HepG2 (cell line): Measurements from ENCODE around the gene DNAJC5. TPM values are rescaled to one million over a fixed set of nuclear protein-coding genes. Genes with fewer than 3 reads are reported as not detected.

ENCODE experiments used
- ARNTL ChIP-seq: sonication (generic); formaldehyde crosslinking; IDR thresholded peaks from 2 replicates; pipeline ENCODE4 v1.4.0; 2020; ENCODE audit warnings: mild to moderate bottlenecking, missing genetic modification reagents
- ASH2L ChIP-seq: fragments of 300-600, 200-600 bp; sonication (generic); IDR thresholded peaks from 2 replicates; pipeline ENCODE4 v1.7.0; 2017; ENCODE audit warnings: low read depth, mild to moderate bottlenecking, moderate library complexity, mixed read lengths, low read length; ENCODE audit not compliant: insufficient read length
- BORCS8-MEF2B ChIP-seq: sonication (generic); formaldehyde crosslinking; IDR thresholded peaks from 2 replicates; pipeline ENCODE4 v1.8.0; 2022; ENCODE audit warnings: mild to moderate bottlenecking, missing genetic modification reagents
- DNMT1 ChIP-seq: sonication (generic); formaldehyde crosslinking; IDR thresholded peaks from 2 replicates; pipeline ENCODE4 v1.5.1; 2020; ENCODE audit warnings: mild to moderate bottlenecking, missing genetic modification reagents
- FIP1L1 ChIP-seq: fragments of 200-400 bp; formaldehyde crosslinking; IDR thresholded peaks from 2 replicates; pipeline ENCODE4 v1.6.1; 2018; ENCODE audit warnings: low read depth, mild to moderate bottlenecking, low read length, moderate library complexity, borderline replicate concordance; ENCODE audit not compliant: insufficient read depth
- GMEB2 ChIP-seq: IDR thresholded peaks from 2 replicates; pipeline ENCODE4 v1.6.1; 2016; ENCODE audit warnings: missing biosample characterization, missing genetic modification reagents, low read depth
- HOXA3 ChIP-seq: sonication (generic); formaldehyde crosslinking; IDR thresholded peaks from 2 replicates; pipeline ENCODE4 v1.5.0; 2020; ENCODE audit warnings: missing genetic modification reagents
- HOXD1 ChIP-seq: sonication (generic); formaldehyde crosslinking; IDR thresholded peaks from 2 replicates; pipeline ENCODE4 v1.5.0; 2020; ENCODE audit warnings: missing genetic modification reagents
- IRX3 ChIP-seq: sonication (generic); formaldehyde crosslinking; IDR thresholded peaks from 2 replicates; pipeline ENCODE4 v1.8.1; 2023; ENCODE audit warnings: mild to moderate bottlenecking, low read depth, missing genetic modification reagents, borderline replicate concordance
- MAFK ChIP-seq, 2 experiments: IDR thresholded peaks in 1 of 2; conservative IDR thresholded peaks in 1 of 2; 2 replicates each; pipeline ENCODE4 v1.6.1; 2011; ENCODE audit warnings: improper control_type of control experiment in 2 of 2, low read length in 2 of 2
- NFE2L2 ChIP-seq: fragments of 150-350 bp; IDR thresholded peaks from 2 replicates; pipeline ENCODE4 v1.6.1; 2014; ENCODE audit warnings: low read length
- NONO ChIP-seq, 2 experiments: fragments of 450-650 bp in 1 of 2; sonication (generic) in 1 of 2; formaldehyde crosslinking in 1 of 2; IDR thresholded peaks in 1 of 2; conservative IDR thresholded peaks in 1 of 2; 2 replicates each; pipeline versions ENCODE4 v1.6.1 to v1.8.0; 2017 to 2022; ENCODE audit warnings: mild to moderate bottlenecking in 1 of 2, missing genetic modification reagents in 1 of 2, moderate library complexity in 1 of 2
- PLRG1 ChIP-seq: fragments of 450-650 bp; conservative IDR thresholded peaks from 2 replicates; pipeline ENCODE4 v1.6.1; 2016
- SNAPC4 ChIP-seq: sonication (generic); formaldehyde crosslinking; IDR thresholded peaks from 2 replicates; pipeline ENCODE4 v1.4.0; 2020; ENCODE audit warnings: mild to moderate bottlenecking, missing genetic modification reagents
- STAT5B ChIP-seq: sonication (generic); formaldehyde crosslinking; IDR thresholded peaks from 2 replicates; pipeline ENCODE4 v1.4.0; 2020; ENCODE audit warnings: missing genetic modification reagents
- ZNF253 ChIP-seq: sonication (generic); formaldehyde crosslinking; IDR thresholded peaks from 2 replicates; pipeline ENCODE4 v1.8.0; 2022; ENCODE audit warnings: mild to moderate bottlenecking, missing genetic modification reagents, borderline replicate concordance
- ZNF432 ChIP-seq: sonication (generic); formaldehyde crosslinking; IDR thresholded peaks from 2 replicates; pipeline ENCODE4 v1.5.0; 2020; ENCODE audit warnings: missing genetic modification reagents, mild to moderate bottlenecking, borderline replicate concordance
- ZNF44 ChIP-seq: sonication (generic); formaldehyde crosslinking; IDR thresholded peaks from 2 replicates; pipeline ENCODE4 v1.5.1; 2020; ENCODE audit warnings: mild to moderate bottlenecking, missing genetic modification reagents
- ZNF746 ChIP-seq: sonication (generic); formaldehyde crosslinking; IDR thresholded peaks from 2 replicates; pipeline ENCODE4 v1.8.0; 2022; ENCODE audit warnings: mild to moderate bottlenecking, missing genetic modification reagents
- polyA plus RNA-seq, 8 experiments: library from polyadenylated mRNA; depleted of rRNA in 3 of 8; stranded (reverse) in 7 of 8; unstranded in 1 of 8; fragments of >200 nt; fragmentation: Illumina TruSeq in 4 of 8; extraction: Trizol in 4 of 8; gene quantifications; 2 replicates each; pipeline versions ENCODE4 v1.2.1 to v1.2.3, GENCODE V29; 2011 to 2016; ENCODE audit warnings: low read depth in 4 of 8, missing spikeins in 1 of 8, mixed read lengths in 1 of 8; ENCODE audit not compliant: insufficient read depth in 1 of 8
- total RNA-seq, 5 experiments: library from RNA; depleted of rRNA; stranded (reverse); fragments of >200 nt; fragmentation: Illumina TruSeq; extraction: Trizol; gene quantifications; 2 replicates each; pipeline ENCODE4 v1.2.3, GENCODE V29; 2016; ENCODE audit warnings: low read depth in 1 of 5
- TF ChIP-seq, protein P1 (sequence below): sonication (generic); formaldehyde crosslinking; IDR thresholded peaks from 2 replicates; pipeline ENCODE4 v1.4.0; 2020; ENCODE audit warnings: mild to moderate bottlenecking, missing genetic modification reagents

DNAJC5 gene
- total and polyA plus RNA-seq, 2 of the 13 experiments (the other 11 are each of a cell fraction or from before 2014, with no cell fraction given) = 42.8 to 64.5 TPM

GRCh38 chr20:63955827-63956663 is 61.1 kb downstream of the DNAJC5 start, which contains the start of gene UCKL1 (continued):
- TF ChIP-seq SNAPC4 (CRISPR knock-in tag) = no peak; the same call in none of the 2 replicates
- peak; percentile 98 for TF ChIP-seq ARNTL (CRISPR knock-in tag)
- TF ChIP-seq ASH2L = peak; percentile 95
- no peak for TF ChIP-seq PLRG1
- TF ChIP-seq DNMT1 (CRISPR knock-in tag) = peak; percentile 98
- TF ChIP-seq NONO (IDR thresholded peaks at IDR 0.05) = no peak
- peak; percentile 99 for TF ChIP-seq NONO (CRISPR knock-in tag; conservative IDR thresholded peaks at IDR 0.05)
- TF ChIP-seq ZNF253 (CRISPR knock-in tag) = 0 out of 2 replicates have a peak, but pooled peaks have one; percentile 66
- peak; percentile 84 for TF ChIP-seq ZNF746
- peak; percentile 97 for TF ChIP-seq BORCS8-MEF2B (CRISPR knock-in tag)
- TF ChIP-seq FIP1L1 = peak; percentile 86; the same call in 1 of the 2 replicates
- peak; percentile 71; the same call in 1 of the 2 replicates for TF ChIP-seq ZNF432 (CRISPR knock-in tag)
- TF ChIP-seq GMEB2 (CRISPR knock-in tag) = peak; percentile 76; the same call in 1 of the 2 replicates
- TF ChIP-seq, protein P1, sequence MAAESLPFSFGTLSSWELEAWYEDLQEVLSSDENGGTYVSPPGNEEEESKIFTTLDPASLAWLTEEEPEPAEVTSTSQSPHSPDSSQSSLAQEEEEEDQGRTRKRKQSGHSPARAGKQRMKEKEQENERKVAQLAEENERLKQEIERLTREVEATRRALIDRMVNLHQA (CRISPR knock-in tag) = no peak
- TF ChIP-seq MAFK (conservative IDR thresholded peaks at IDR 0.05 in 1 of 2, IDR thresholded peaks at IDR 0.05 in 1 of 2; ENCODE audit: low read length in 2 of 2) = no peak
- peak; percentile 94 for TF ChIP-seq HOXA3 (CRISPR knock-in tag)
- peak; percentile 86 for TF ChIP-seq HOXD1 (CRISPR knock-in tag)
- peak; percentile 96 for TF ChIP-seq ZNF44 (CRISPR knock-in tag)
- peak; percentile 68; the same call in 1 of the 2 replicates for TF ChIP-seq IRX3 (CRISPR knock-in tag)
- TF ChIP-seq NFE2L2 = no peak
- peak; percentile 68; the same call in 1 of the 2 replicates for TF ChIP-seq STAT5B (CRISPR knock-in tag)
